CD4-positive, alpha-beta T cell treated with Interleukin-10 for 1 hour (primary cell): ENCODE data around the gene ZNF213.
"Not testable (repeated sequence)": the region's sequence is repeated elsewhere in the genome, so short reads cannot be mapped to it uniquely, and the experiment has no call there.

Source experiments
- DNase-seq: peaks from one replicate; pipeline ENCODE4 v3.0.0-alpha.2; 2020

The ZNF213 gene

DNA sequence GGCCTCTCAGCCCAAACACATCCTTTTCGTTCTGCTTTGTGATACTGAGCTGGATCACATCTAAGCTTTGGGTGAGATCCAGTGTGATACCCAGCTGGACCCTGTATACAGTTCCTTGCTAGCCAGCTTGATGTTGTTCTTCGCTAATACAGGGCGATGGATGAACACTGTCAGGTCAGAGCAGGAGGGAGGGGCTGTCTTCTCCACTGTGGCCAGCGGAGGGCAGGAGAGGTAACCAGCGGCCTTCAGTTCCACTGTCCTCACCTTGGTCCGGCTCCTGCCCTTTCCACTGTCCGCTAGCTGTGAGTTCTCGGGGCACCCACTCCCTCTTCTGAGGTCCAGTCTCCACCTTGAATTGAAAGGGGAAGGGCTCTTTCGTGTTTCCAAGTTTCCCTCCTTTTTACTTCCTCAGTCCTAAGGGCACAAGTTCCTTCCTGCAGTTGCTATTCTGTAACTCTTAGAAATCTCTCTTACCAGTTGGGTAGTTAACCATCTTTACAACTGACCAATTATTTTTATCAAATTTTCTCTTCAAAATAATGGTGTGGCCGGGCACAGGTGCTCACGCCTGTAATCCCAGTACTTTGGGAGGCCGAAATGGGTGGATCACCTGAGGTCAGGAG, 3.0 kb upstream of the ZNF213 start:
- peak; percentile 43 for DNase-seq

- DNase-seq, result no peak
Observed at GRCh38 chr16:3133844-3134243, 985 bp upstream of the ZNF213 start.

- no peak for DNase-seq
Observed at GRCh38 chr16:3135126-3135715, 392 bp downstream of the ZNF213 start.

DNA sequence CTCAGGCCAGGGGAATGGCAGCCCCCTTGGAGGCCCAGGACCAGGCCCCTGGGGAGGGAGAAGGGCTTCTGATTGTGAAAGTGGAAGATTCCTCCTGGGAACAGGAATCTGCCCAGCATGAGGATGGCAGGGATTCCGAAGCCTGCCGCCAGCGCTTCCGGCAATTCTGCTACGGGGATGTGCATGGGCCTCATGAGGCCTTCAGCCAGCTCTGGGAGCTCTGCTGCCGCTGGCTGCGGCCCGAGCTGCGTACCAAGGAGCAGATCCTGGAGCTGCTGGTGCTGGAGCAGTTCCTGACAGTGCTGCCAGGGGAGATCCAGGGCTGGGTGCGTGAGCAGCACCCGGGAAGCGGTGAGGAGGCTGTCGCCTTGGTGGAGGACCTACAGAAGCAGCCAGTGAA, 2.4 kb downstream of the ZNF213 start:
- DNase-seq, result no peak

DNA sequence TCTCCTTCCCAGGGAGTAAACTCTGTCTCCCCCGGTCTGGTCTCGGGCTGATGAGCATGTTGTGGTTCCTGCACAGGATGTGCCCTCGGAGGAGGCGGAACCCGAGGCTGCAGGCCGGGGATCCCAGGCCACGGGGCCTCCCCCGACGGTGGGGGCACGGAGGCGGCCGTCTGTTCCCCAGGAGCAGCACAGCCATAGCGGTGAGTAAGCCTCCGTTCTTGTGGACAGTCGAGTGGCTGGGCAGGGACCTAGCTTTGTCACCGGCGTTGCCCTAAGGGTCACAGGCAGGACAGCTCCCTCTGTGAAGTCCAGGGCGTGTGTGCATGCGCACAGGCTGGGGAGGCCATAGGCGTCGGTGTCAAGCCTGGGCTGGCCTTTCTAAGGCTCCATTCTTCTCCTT, 3.5 kb downstream of the ZNF213 start:
- DNase-seq, result no peak

DNA sequence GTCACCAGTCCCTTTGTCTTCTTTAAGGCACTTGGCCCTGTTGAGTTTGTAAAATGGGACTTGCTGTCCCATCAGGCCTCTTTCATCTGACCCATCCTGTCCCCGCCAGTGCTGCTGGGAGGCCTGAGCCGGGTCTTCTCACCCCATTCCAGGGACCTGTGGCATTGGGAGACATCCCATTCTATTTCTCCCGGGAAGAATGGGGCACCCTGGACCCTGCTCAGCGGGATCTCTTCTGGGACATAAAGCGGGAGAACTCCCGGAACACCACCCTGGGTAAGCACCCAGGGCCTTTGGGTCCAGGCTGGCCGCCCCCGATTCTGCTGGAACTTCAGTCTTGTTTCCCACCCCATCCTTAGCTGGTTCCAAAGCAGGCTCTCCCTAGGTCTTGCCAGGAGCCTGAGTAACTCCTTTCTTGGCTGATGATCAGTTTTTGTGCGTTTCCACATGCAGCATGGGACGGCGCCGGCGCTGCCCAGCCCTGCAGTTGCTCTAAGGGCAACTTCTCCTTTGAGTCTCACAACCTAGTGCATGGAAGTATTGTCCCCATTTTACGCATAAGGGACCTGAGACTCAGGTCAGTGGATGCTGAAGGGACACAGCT, 4.1 kb downstream of the ZNF213 start:
- DNase-seq, result no peak

- not testable (repeated sequence) for DNase-seq
Observed at GRCh38 chr16:3139561-3139960, 4.7 kb downstream of the ZNF213 start.

DNA sequence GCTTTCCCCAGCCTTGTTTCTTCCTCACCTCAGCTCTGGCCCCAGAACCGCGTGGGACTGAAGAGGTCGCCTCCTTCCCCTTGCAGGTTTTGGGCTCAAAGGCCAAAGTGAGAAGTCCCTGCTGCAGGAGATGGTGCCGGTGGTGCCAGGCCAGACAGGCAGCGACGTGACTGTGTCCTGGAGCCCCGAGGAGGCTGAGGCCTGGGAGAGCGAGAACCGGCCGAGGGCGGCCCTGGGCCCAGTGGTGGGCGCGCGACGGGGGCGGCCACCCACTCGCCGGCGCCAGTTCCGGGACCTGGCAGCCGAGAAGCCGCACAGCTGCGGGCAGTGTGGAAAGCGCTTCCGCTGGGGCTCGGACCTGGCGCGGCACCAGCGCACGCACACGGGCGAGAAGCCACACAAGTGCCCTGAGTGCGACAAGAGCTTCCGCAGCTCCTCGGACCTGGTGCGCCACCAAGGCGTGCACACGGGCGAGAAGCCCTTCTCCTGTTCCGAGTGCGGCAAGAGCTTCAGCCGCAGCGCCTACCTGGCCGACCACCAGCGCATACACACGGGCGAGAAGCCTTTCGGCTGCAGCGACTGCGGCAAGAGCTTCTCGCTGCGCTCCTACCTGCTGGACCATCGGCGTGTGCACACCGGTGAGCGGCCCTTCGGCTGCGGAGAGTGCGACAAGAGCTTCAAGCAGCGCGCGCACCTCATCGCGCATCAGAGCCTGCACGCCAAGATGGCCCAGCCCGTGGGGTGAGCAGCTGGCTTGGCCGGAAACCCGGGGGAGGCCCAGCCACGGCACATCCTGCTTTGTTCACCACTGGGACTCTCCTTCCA, 6.0 kb downstream of the ZNF213 start:
- no peak for DNase-seq

DNA sequence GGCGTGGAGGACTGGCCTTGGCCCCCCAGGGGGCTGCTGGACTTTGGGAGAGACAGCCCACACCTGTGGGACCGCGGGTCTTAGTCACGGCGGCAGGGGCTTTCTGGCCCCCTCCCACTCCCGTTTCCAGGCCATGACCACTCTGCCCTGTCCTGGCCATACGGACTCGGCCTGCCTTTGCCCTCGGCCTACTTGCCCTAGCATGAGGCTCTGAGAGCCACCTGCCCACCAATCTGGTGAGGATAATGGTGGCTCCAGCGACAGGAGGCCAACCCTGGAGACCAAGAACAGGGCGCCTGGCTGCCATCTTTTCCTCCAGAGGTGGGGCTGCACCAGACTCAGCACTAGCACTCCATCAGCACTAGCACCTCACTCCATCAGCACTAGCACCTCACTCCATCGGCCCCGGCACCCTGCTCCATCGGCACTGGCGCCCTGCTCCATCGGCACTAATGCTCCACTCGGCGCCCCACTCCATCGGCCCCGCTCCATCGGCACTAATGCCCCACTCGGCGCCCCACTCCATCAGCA, 7.0 kb downstream of the ZNF213 start:
- DNase-seq, result no peak

DNA sequence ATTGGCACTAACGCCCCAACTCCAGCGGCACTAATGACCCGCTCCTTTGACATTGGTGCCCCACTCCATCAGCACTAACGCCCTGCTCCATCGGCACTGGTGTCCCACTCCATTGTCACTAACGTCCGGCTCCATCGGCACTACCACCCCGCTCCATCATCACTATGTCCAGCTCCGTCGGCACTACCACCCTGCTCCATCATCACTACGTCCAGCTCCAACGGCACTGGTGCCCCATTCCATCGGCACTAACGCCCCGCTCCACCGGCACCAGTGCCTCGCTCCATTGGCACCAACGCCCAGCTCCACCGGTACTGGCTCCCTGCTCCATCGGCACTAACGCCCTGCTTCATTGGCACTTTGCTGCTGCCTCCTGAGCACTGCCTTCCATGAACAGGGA, 7.5 kb downstream of the ZNF213 start:
- no peak for DNase-seq

GRCh38 chr16:3142770-3143169, 7.9 kb downstream of the ZNF213 start:
- DNase-seq, result no peak

GRCh38 chr16:3143189-3143588, 8.4 kb downstream of the ZNF213 start:
- DNase-seq, result no peak

- no peak for DNase-seq
Observed at GRCh38 chr16:3143598-3144320, 8.9 kb downstream of the ZNF213 start.

- DNase-seq, result no peak
Observed at GRCh38 chr16:3144321-3144983, 9.6 kb downstream of the ZNF213 start.

- DNase-seq, result no peak
Observed at GRCh38 chr16:3145151-3145550, 10.3 kb downstream of the ZNF213 start.

GRCh38 chr16:3145660-3146059, 10.8 kb downstream of the ZNF213 start:
- no peak for DNase-seq

DNA sequence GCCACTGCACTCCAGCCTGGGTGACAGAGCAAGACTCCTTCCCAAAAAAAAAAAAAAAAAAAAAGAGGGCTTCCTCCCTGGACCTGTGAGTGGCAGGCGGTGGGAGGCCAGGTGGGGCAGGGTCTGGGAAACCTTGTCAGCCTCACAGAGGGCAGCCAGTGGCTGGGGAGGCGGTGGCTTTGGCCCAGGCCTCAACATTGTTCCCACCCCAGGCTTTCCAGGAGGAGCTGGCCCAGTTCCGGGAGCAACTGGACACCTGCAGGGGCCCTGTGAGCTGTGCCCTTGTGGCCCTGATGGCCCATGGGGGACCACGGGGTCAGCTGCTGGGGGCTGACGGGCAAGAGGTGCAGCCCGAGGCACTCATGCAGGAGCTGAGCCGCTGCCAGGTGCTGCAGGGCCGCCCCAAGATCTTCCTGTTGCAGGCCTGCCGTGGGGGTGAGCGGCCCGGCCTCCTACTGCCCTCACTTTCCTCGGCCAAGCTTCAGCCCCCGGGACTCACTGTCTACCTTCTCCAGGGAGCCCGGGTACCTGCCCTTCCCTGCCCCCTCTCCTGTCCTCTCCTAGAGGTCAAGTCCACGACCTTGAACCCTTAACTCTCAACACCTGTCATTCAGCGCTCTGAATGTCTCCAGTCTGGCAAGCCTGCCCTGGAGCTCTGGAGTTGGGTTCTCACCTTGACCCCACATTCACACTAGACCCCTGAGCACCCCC, 12.4 kb downstream of the ZNF213 start:
- no peak for DNase-seq

GRCh38 chr16:3147757-3148104, 12.9 kb downstream of the ZNF213 start:
- no peak for DNase-seq

- DNase-seq, result no peak
Observed at GRCh38 chr16:3148256-3149192, 13.7 kb downstream of the ZNF213 start.

DNA sequence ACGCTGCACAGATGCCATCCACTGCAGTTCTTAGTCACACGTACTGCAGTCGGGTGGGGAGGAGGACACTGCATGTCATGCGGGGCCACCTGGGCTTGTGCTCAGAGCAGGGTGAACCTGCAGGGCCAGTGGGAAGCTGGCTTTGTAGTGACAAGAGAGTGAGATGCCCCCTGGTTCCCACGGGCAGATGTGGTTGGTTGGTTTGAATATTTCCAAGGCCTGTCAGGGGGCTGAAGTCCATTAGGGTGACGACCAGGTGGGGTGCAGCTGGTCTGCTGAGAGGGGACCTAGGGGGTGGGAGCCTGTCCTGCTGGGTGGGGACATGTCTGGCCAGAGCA, 14.3 kb downstream of the ZNF213 start:
- no peak for DNase-seq
